Endothelial cell of umbilical vein (primary cell): ENCODE measurements around the gene ACOX3.

Source experiments
- EZH2 ChIP-seq: IDR thresholded peaks from 2 replicates; pipeline ENCODE4 v1.6.1; 2012; ENCODE audit warnings: borderline replicate concordance, low read depth, mild to moderate bottlenecking, moderate library complexity, low read length, inconsistent platforms; ENCODE audit not compliant: severe bottlenecking
- FOS ChIP-seq: IDR thresholded peaks from 2 replicates; pipeline ENCODE4 v1.6.1; 2011; ENCODE audit warnings: mild to moderate bottlenecking, low read length, moderate library complexity, borderline replicate concordance; ENCODE audit not compliant: insufficient read depth
- POLR2A ChIP-seq: IDR thresholded peaks from 2 replicates; pipeline ENCODE4 v1.6.1; 2012; ENCODE audit warnings: low read depth, mild to moderate bottlenecking, control low read depth, low read length
- TF ChIP-seq, protein P1 (sequence below), 2 donors: IDR thresholded peaks; 1 replicate in 1 of 2; 2 replicates in 1 of 2; pipeline ENCODE4 v1.5.1; 2011; ENCODE audit warnings: low read length in 2 of 2, mild to moderate bottlenecking in 2 of 2, moderate library complexity in 2 of 2, control low read depth in 1 of 2, inconsistent platforms in 1 of 2, low read depth in 1 of 2; ENCODE audit not compliant: insufficient read depth in 1 of 2; ENCODE audit errors: extremely low read depth in 1 of 2

- TF ChIP-seq FOS (no peak), EZH2 (no peak), POLR2A (no peak)
- TF ChIP-seq, protein P1, sequence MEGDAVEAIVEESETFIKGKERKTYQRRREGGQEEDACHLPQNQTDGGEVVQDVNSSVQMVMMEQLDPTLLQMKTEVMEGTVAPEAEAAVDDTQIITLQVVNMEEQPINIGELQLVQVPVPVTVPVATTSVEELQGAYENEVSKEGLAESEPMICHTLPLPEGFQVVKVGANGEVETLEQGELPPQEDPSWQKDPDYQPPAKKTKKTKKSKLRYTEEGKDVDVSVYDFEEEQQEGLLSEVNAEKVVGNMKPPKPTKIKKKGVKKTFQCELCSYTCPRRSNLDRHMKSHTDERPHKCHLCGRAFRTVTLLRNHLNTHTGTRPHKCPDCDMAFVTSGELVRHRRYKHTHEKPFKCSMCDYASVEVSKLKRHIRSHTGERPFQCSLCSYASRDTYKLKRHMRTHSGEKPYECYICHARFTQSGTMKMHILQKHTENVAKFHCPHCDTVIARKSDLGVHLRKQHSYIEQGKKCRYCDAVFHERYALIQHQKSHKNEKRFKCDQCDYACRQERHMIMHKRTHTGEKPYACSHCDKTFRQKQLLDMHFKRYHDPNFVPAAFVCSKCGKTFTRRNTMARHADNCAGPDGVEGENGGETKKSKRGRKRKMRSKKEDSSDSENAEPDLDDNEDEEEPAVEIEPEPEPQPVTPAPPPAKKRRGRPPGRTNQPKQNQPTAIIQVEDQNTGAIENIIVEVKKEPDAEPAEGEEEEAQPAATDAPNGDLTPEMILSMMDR (IDR thresholded peaks at IDR 0.05; ENCODE audit: extremely low read depth in 1 of 2, insufficient read depth in 1 of 2, low read depth in 1 of 2, low read length in 2 of 2): no peak
Observed at GRCh38 chr4:8488791-8489369, 48.4 kb upstream of the ACOX3 start.
